Measurements from ENCODE around the gene HDAC3.
"Not testable (repeated sequence)": the region's sequence is repeated elsewhere in the genome, so short reads cannot be mapped to it uniquely, and the experiment has no call there.

Gene HDAC3

GRCh38 chr5:141618804-141619554 is 17.7 kb downstream of the HDAC3 start, which contains the start of gene DIAPH1:
TSS of gene DIAPH1 (minus strand) at chr5:141619000. CDS start at chr5:141618914, 86 bp downstream.
- Histone ChIP-seq H3K27ac (ENCODE audit: low read depth, low read length) (peak within 1 kb of the TSS; percentile 38), H3K9ac (ENCODE audit: low read length) (peak within 1 kb of the TSS; percentile 70), H3K27me3 (ENCODE audit: control insufficient read depth, insufficient read depth, low read length) (no peaks in the 10 kb centered on the region), H3K4me3 (ENCODE audit: low read length) (peak within 1 kb of the TSS; percentile 76), H3K36me3 (ENCODE audit: control insufficient read depth, insufficient read depth, low read length) (peaks cover 8% of the 10 kb centered on the region), H3K4me1 (ENCODE audit: control insufficient read depth, insufficient read depth, low read length) (no peaks in the 10 kb centered on the region)

GRCh38 chr5:141618030-141618803 is 18.4 kb downstream of the HDAC3 start:
- Histone ChIP-seq H3K27me3 (ENCODE audit: control insufficient read depth, insufficient read depth, low read length) (no peaks in the 10 kb centered on the region), H3K9ac (ENCODE audit: low read length) (peak overlapping the region; percentile 70), H3K4me3 (ENCODE audit: low read length) (peak overlapping the region; percentile 76), H3K36me3 (ENCODE audit: control insufficient read depth, insufficient read depth, low read length) (peaks cover 5% of the 10 kb centered on the region), H3K4me1 (ENCODE audit: control insufficient read depth, insufficient read depth, low read length) (no peaks in the 10 kb centered on the region), H3K27ac (ENCODE audit: low read depth, low read length) (peak overlapping the region; percentile 38)

GRCh38 chr5:141617682-141618029 is 19.0 kb downstream of the HDAC3 start:
- Histone ChIP-seq H3K27ac (ENCODE audit: low read depth, low read length) (no peak overlapping the region), H3K4me3 (ENCODE audit: low read length) (peak overlapping the region; percentile 76), H3K27me3 (ENCODE audit: control insufficient read depth, insufficient read depth, low read length) (no peaks in the 10 kb centered on the region), H3K36me3 (ENCODE audit: control insufficient read depth, insufficient read depth, low read length) (peaks cover 4% of the 10 kb centered on the region), H3K4me1 (ENCODE audit: control insufficient read depth, insufficient read depth, low read length) (no peaks in the 10 kb centered on the region), H3K9ac (ENCODE audit: low read length) (no peak overlapping the region)

- Histone ChIP-seq H3K9ac (ENCODE audit: low read length) (no peak overlapping the region), H3K27me3 (ENCODE audit: control insufficient read depth, insufficient read depth, low read length) (no peaks in the 10 kb centered on the region), H3K27ac (ENCODE audit: low read depth, low read length) (no peak overlapping the region), H3K4me3 (ENCODE audit: low read length) (peak overlapping the region; percentile 76), H3K4me1 (ENCODE audit: control insufficient read depth, insufficient read depth, low read length) (no peaks in the 10 kb centered on the region), H3K36me3 (ENCODE audit: control insufficient read depth, insufficient read depth, low read length) (peaks cover 4% of the 10 kb centered on the region)
These were observed 19.5 kb downstream of the HDAC3 start for GRCh38 chr5:141617128-141617527.

GRCh38 chr5:141615991-141616720 is 20.5 kb downstream of the HDAC3 start:
- Histone ChIP-seq H3K9ac (ENCODE audit: low read length) (no peak overlapping the region), H3K36me3 (ENCODE audit: control insufficient read depth, insufficient read depth, low read length) (peaks cover 3% of the 10 kb centered on the region), H3K27ac (ENCODE audit: low read depth, low read length) (no peak overlapping the region), H3K4me3 (ENCODE audit: low read length) (no peak overlapping the region), H3K4me1 (ENCODE audit: control insufficient read depth, insufficient read depth, low read length) (no peaks in the 10 kb centered on the region), H3K27me3 (ENCODE audit: control insufficient read depth, insufficient read depth, low read length) (no peaks in the 10 kb centered on the region)

GRCh38 chr5:141613344-141613743 is 23.3 kb downstream of the HDAC3 start:
- no peaks in the 10 kb centered on the region for H3K27me3 ChIP-seq (ENCODE audit: control insufficient read depth, insufficient read depth, low read length)
- no peaks in the 10 kb centered on the region for H3K4me1 ChIP-seq (ENCODE audit: control insufficient read depth, insufficient read depth, low read length)
- no peaks in the 10 kb centered on the region for H3K36me3 ChIP-seq (ENCODE audit: control insufficient read depth, insufficient read depth, low read length)
- H3K27ac ChIP-seq (ENCODE audit: low read depth, low read length) = no peak overlapping the region
- H3K4me3 ChIP-seq (ENCODE audit: low read length) = no peak overlapping the region
- H3K9ac ChIP-seq (ENCODE audit: low read length) = no peak overlapping the region

- Histone ChIP-seq H3K4me1 (ENCODE audit: control insufficient read depth, insufficient read depth, low read length) (no peaks in the 10 kb centered on the region), H3K27ac (ENCODE audit: low read depth, low read length) (no peak overlapping the region), H3K4me3 (ENCODE audit: low read length) (no peak overlapping the region), H3K36me3 (ENCODE audit: control insufficient read depth, insufficient read depth, low read length) (no peaks in the 10 kb centered on the region), H3K9ac (ENCODE audit: low read length) (no peak overlapping the region), H3K27me3 (ENCODE audit: control insufficient read depth, insufficient read depth, low read length) (no peaks in the 10 kb centered on the region)
These were observed 25.4 kb downstream of the HDAC3 start for GRCh38 chr5:141611289-141611688.

GRCh38 chr5:141609921-141610320 is 26.7 kb downstream of the HDAC3 start:
- not testable (repeated sequence) for H3K36me3 ChIP-seq (ENCODE audit: control insufficient read depth, insufficient read depth, low read length); H3K27me3 ChIP-seq (ENCODE audit: control insufficient read depth, insufficient read depth, low read length); H3K4me1 ChIP-seq (ENCODE audit: control insufficient read depth, insufficient read depth, low read length); H3K27ac ChIP-seq (ENCODE audit: low read depth, low read length); H3K4me3 ChIP-seq (ENCODE audit: low read length); H3K9ac ChIP-seq (ENCODE audit: low read length)

- H3K4me1 ChIP-seq (ENCODE audit: control insufficient read depth, insufficient read depth, low read length) = peaks cover 4% of the 10 kb centered on the region
These were observed 27.6 kb downstream of the HDAC3 start for GRCh38 chr5:141609044-141609443.

GRCh38 chr5:141608557-141608956 is 28.1 kb downstream of the HDAC3 start:
- H3K27ac ChIP-seq (ENCODE audit: low read depth, low read length) = no peak overlapping the region
- no peaks in the 10 kb centered on the region for H3K27me3 ChIP-seq (ENCODE audit: control insufficient read depth, insufficient read depth, low read length)
- no peaks in the 10 kb centered on the region for H3K36me3 ChIP-seq (ENCODE audit: control insufficient read depth, insufficient read depth, low read length)
- H3K9ac ChIP-seq (ENCODE audit: low read length) = no peak overlapping the region
- H3K4me3 ChIP-seq (ENCODE audit: low read length) = no peak overlapping the region
- H3K4me1 ChIP-seq (ENCODE audit: control insufficient read depth, insufficient read depth, low read length) = peaks cover 4% of the 10 kb centered on the region

More at GRCh38 chr5:141609044-141609443, 27.6 kb downstream of the HDAC3 start:
- Histone ChIP-seq H3K27ac (ENCODE audit: low read depth, low read length) (no peak overlapping the region), H3K4me3 (ENCODE audit: low read length) (no peak overlapping the region), H3K9ac (ENCODE audit: low read length) (no peak overlapping the region), H3K36me3 (ENCODE audit: control insufficient read depth, insufficient read depth, low read length) (no peaks in the 10 kb centered on the region), H3K27me3 (ENCODE audit: control insufficient read depth, insufficient read depth, low read length) (no peaks in the 10 kb centered on the region)

GRCh38 chr5:141608046-141608445 is 28.6 kb downstream of the HDAC3 start:
- Histone ChIP-seq H3K9ac (ENCODE audit: low read length) (no peak overlapping the region), H3K27me3 (ENCODE audit: control insufficient read depth, insufficient read depth, low read length) (no peaks in the 10 kb centered on the region), H3K36me3 (ENCODE audit: control insufficient read depth, insufficient read depth, low read length) (no peaks in the 10 kb centered on the region), H3K4me3 (ENCODE audit: low read length) (no peak overlapping the region), H3K27ac (ENCODE audit: low read depth, low read length) (no peak overlapping the region), H3K4me1 (ENCODE audit: control insufficient read depth, insufficient read depth, low read length) (peaks cover 4% of the 10 kb centered on the region)

GRCh38 chr5:141605523-141606277 is 30.9 kb downstream of the HDAC3 start:
- no peaks in the 10 kb centered on the region for H3K27me3 ChIP-seq (ENCODE audit: control insufficient read depth, insufficient read depth, low read length)
- no peaks in the 10 kb centered on the region for H3K36me3 ChIP-seq (ENCODE audit: control insufficient read depth, insufficient read depth, low read length)
- H3K4me3 ChIP-seq (ENCODE audit: low read length) = no peak overlapping the region
- peaks cover 4% of the 10 kb centered on the region for H3K4me1 ChIP-seq (ENCODE audit: control insufficient read depth, insufficient read depth, low read length)
- no peak overlapping the region for H3K9ac ChIP-seq (ENCODE audit: low read length)
- no peak overlapping the region for H3K27ac ChIP-seq (ENCODE audit: low read depth, low read length)

Data from rectal smooth muscle tissue (tissue), 1 donor.